Liver (tissue), 9 donors: Measurements from ENCODE around the gene CISTR. TPM values are rescaled to one million over a fixed set of nuclear protein-coding genes. Genes with fewer than 3 reads are reported as not detected.

ENCODE experiments used
- DNase-seq: peaks from one replicate; pipeline ENCODE4 v3.0.0-alpha.2; 2017; ENCODE audit warnings: low spot score
- H3K27ac ChIP-seq, 2 donors: one replicate each; pipeline ENCODE4 v1.7.0; 2013; ENCODE audit warnings: inconsistent platforms in 2 of 2, low read length in 2 of 2, control low read depth in 1 of 2, low read depth in 1 of 2, mild to moderate bottlenecking in 1 of 2
- H3K27me3 ChIP-seq, 4 donors: one replicate each; pipeline versions ENCODE4 v1.6.1 to v1.7.0; 2013; ENCODE audit warnings: low read length in 3 of 4, inconsistent platforms in 1 of 4, mild to moderate bottlenecking in 1 of 4, moderate library complexity in 1 of 4; ENCODE audit not compliant: control insufficient read depth in 4 of 4, insufficient read depth in 4 of 4
- H3K36me3 ChIP-seq, 4 donors: one replicate each; pipeline versions ENCODE4 v1.6.1 to v1.7.0; 2013; ENCODE audit warnings: low read length in 3 of 4, mild to moderate bottlenecking in 3 of 4, low read depth in 1 of 4, moderate library complexity in 1 of 4; ENCODE audit not compliant: control insufficient read depth in 4 of 4, insufficient read depth in 3 of 4
- H3K4me1 ChIP-seq, 4 donors: one replicate each; pipeline versions ENCODE4 v1.6.1 to v1.7.0; 2013; ENCODE audit warnings: low read length in 3 of 4, mild to moderate bottlenecking in 3 of 4, moderate library complexity in 1 of 4; ENCODE audit not compliant: control insufficient read depth in 4 of 4, insufficient read depth in 4 of 4
- H3K4me3 ChIP-seq, 3 donors: one replicate each; pipeline versions ENCODE4 v1.6.1 to v1.7.0; 2013; ENCODE audit warnings: low read length in 3 of 3, control low read depth in 1 of 3, low read depth in 1 of 3, mild to moderate bottlenecking in 1 of 3
- H3K9ac ChIP-seq, 2 donors: one replicate each; pipeline ENCODE4 v1.7.0; 2013; ENCODE audit warnings: low read length in 2 of 2, mild to moderate bottlenecking in 2 of 2, moderate library complexity in 2 of 2, control low read depth in 1 of 2, low read depth in 1 of 2
- H3K9me3 ChIP-seq, 4 donors: one replicate each; pipeline versions ENCODE4 v1.6.1 to v1.7.0; 2013; ENCODE audit warnings: low read length in 3 of 4; ENCODE audit not compliant: control insufficient read depth in 4 of 4
- EGR1 ChIP-seq, 2 donors: IDR thresholded peaks; 2 replicates each; pipeline ENCODE4 v1.6.1; 2016 to 2018; ENCODE audit warnings: antibody characterized with exemption in 2 of 2, low read depth in 2 of 2
- FOXA1 ChIP-seq: IDR thresholded peaks from 2 replicates; pipeline ENCODE4 v1.6.1; 2016; ENCODE audit warnings: antibody characterized with exemption
- FOXA2 ChIP-seq: IDR thresholded peaks from 2 replicates; pipeline ENCODE4 v1.6.1; 2016; ENCODE audit warnings: antibody characterized with exemption
- GABPA ChIP-seq, 2 donors: IDR thresholded peaks in 1 of 2; conservative IDR thresholded peaks in 1 of 2; 2 replicates each; pipeline ENCODE4 v1.6.1; 2016; ENCODE audit warnings: antibody characterized with exemption in 2 of 2, mild to moderate bottlenecking in 1 of 2, moderate library complexity in 1 of 2
- HNF4A ChIP-seq, 2 donors: conservative IDR thresholded peaks; 2 replicates each; pipeline ENCODE4 v1.6.1; 2016; ENCODE audit warnings: antibody characterized with exemption in 2 of 2, mild to moderate bottlenecking in 2 of 2
- HNF4G ChIP-seq: IDR thresholded peaks from 2 replicates; pipeline ENCODE4 v1.6.1; 2016; ENCODE audit warnings: antibody characterized with exemption
- JUND ChIP-seq, 2 donors: IDR thresholded peaks; 2 replicates each; pipeline ENCODE4 v1.6.1; 2016; ENCODE audit warnings: antibody characterized with exemption in 2 of 2
- MAX ChIP-seq: IDR thresholded peaks from 2 replicates; pipeline ENCODE4 v1.6.1; 2016; ENCODE audit warnings: antibody characterized with exemption
- NR2F2 ChIP-seq: IDR thresholded peaks from 2 replicates; pipeline ENCODE4 v1.6.1; 2016; ENCODE audit warnings: antibody characterized with exemption
- RAD21 ChIP-seq, 2 donors: IDR thresholded peaks; 2 replicates each; pipeline ENCODE4 v1.6.1; 2016; ENCODE audit warnings: antibody characterized with exemption in 2 of 2, mild to moderate bottlenecking in 2 of 2
- RXRA ChIP-seq, 2 donors: IDR thresholded peaks; 2 replicates each; pipeline ENCODE4 v1.6.1; 2017 to 2018; ENCODE audit warnings: antibody characterized with exemption in 2 of 2, mild to moderate bottlenecking in 1 of 2
- SP1 ChIP-seq: IDR thresholded peaks from 2 replicates; pipeline ENCODE4 v1.6.1; 2018; ENCODE audit warnings: antibody characterized with exemption, mild to moderate bottlenecking
- YY1 ChIP-seq: IDR thresholded peaks from 2 replicates; pipeline ENCODE4 v1.6.1; 2016; ENCODE audit warnings: antibody characterized with exemption, mild to moderate bottlenecking
- WGBS: extraction: QIAGEN DNeasy Blood & Tissue Kit; methylation state at CpG from one replicate; pipeline ENCODE4 v1.1.7; 2013; 5-methylcytosine and 5-hydroxymethylcytosine counted together
- polyA plus RNA-seq, 2 donors: library from polyadenylated mRNA; stranded (reverse) in 1 of 2; unstranded in 1 of 2; fragments of 200-250 nt in 1 of 2; fragments of >200 nt in 1 of 2; fragmentation: Nextera tagmentation in 1 of 2; extraction: Ambion mirVana in 1 of 2; gene quantifications; one replicate each; pipeline versions ENCODE4 v1.2.1 to v1.2.3, GENCODE V29; 2013 to 2015
- total RNA-seq, 2 donors: library from RNA; depleted of rRNA; stranded (reverse); fragments of >200 nt; gene quantifications; one replicate each; pipeline ENCODE4 v1.2.3, GENCODE V29; 2014
- TF ChIP-seq, protein P1 (sequence below): fragments of 150-350 bp; IDR thresholded peaks from 2 replicates; pipeline ENCODE4 v1.5.1; 2017; ENCODE audit warnings: improper control_type of control experiment, low read depth, low read length; ENCODE audit not compliant: missing input control
- TF ChIP-seq, protein P2 (sequence below): IDR thresholded peaks from 2 replicates; pipeline ENCODE4 v1.6.1; 2016; ENCODE audit warnings: antibody characterized with exemption
- TF ChIP-seq, protein P3 (sequence below): IDR thresholded peaks from 2 replicates; pipeline ENCODE4 v1.6.1; 2016; ENCODE audit warnings: antibody characterized with exemption, mild to moderate bottlenecking
- donor health status: healthy.
- donor health status: healthy.
- donor health status: healthy.
- donor health status: healthy.
- donor health status: healthy.

CISTR gene
- total and polyA plus RNA-seq, 4 donors: not detected

DNA sequence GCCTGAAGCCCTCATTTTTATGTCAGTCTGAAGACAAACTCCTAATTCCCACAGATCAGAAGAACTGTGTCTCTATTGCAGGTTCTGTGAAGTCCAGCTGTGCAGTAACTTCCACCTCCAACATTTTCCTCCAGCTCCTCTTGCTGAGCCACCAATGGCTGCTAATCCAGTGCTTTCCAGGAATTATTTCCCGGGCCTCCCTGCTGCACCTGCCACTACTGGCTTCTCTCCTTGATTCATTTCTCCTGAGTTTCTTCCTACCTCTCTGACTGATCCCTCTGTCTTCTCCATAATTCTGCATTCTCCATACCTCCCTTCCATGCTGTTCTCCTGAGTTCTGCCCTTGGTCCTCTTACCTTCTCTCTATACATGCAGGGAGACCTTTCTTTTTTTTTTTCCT is 45.7 kb downstream of the CISTR start:
- peaks cover 0 to 6% (median 0%) of the 10 kb centered on the region in 4 donors for H3K27me3 ChIP-seq
- H3K4me1 ChIP-seq: no peaks in the 10 kb centered on the region
- TF ChIP-seq EGR1 (IDR thresholded peaks at IDR 0.05; ENCODE audit: low read depth in 2 of 2) (no peak), YY1 (no peak), NR2F2 (no peak), HNF4A (conservative IDR thresholded peaks at IDR 0.05) (no peak), MAX (no peak), GABPA (IDR thresholded peaks at IDR 0.05 in 1 of 2, conservative IDR thresholded peaks at IDR 0.05 in 1 of 2) (no peak), RAD21 (IDR thresholded peaks at IDR 0.05) (no peak), FOXA1 (no peak), SP1 (no peak), JUND (IDR thresholded peaks at IDR 0.05) (no peak)
- TF ChIP-seq, protein P1, sequence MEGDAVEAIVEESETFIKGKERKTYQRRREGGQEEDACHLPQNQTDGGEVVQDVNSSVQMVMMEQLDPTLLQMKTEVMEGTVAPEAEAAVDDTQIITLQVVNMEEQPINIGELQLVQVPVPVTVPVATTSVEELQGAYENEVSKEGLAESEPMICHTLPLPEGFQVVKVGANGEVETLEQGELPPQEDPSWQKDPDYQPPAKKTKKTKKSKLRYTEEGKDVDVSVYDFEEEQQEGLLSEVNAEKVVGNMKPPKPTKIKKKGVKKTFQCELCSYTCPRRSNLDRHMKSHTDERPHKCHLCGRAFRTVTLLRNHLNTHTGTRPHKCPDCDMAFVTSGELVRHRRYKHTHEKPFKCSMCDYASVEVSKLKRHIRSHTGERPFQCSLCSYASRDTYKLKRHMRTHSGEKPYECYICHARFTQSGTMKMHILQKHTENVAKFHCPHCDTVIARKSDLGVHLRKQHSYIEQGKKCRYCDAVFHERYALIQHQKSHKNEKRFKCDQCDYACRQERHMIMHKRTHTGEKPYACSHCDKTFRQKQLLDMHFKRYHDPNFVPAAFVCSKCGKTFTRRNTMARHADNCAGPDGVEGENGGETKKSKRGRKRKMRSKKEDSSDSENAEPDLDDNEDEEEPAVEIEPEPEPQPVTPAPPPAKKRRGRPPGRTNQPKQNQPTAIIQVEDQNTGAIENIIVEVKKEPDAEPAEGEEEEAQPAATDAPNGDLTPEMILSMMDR: no peak
- TF ChIP-seq, protein P2, sequence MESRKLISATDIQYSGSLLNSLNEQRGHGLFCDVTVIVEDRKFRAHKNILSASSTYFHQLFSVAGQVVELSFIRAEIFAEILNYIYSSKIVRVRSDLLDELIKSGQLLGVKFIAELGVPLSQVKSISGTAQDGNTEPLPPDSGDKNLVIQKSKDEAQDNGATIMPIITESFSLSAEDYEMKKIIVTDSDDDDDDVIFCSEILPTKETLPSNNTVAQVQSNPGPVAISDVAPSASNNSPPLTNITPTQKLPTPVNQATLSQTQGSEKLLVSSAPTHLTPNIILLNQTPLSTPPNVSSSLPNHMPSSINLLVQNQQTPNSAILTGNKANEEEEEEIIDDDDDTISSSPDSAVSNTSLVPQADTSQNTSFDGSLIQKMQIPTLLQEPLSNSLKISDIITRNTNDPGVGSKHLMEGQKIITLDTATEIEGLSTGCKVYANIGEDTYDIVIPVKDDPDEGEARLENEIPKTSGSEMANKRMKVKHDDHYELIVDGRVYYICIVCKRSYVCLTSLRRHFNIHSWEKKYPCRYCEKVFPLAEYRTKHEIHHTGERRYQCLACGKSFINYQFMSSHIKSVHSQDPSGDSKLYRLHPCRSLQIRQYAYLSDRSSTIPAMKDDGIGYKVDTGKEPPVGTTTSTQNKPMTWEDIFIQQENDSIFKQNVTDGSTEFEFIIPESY: no peak
- TF ChIP-seq, protein P3, sequence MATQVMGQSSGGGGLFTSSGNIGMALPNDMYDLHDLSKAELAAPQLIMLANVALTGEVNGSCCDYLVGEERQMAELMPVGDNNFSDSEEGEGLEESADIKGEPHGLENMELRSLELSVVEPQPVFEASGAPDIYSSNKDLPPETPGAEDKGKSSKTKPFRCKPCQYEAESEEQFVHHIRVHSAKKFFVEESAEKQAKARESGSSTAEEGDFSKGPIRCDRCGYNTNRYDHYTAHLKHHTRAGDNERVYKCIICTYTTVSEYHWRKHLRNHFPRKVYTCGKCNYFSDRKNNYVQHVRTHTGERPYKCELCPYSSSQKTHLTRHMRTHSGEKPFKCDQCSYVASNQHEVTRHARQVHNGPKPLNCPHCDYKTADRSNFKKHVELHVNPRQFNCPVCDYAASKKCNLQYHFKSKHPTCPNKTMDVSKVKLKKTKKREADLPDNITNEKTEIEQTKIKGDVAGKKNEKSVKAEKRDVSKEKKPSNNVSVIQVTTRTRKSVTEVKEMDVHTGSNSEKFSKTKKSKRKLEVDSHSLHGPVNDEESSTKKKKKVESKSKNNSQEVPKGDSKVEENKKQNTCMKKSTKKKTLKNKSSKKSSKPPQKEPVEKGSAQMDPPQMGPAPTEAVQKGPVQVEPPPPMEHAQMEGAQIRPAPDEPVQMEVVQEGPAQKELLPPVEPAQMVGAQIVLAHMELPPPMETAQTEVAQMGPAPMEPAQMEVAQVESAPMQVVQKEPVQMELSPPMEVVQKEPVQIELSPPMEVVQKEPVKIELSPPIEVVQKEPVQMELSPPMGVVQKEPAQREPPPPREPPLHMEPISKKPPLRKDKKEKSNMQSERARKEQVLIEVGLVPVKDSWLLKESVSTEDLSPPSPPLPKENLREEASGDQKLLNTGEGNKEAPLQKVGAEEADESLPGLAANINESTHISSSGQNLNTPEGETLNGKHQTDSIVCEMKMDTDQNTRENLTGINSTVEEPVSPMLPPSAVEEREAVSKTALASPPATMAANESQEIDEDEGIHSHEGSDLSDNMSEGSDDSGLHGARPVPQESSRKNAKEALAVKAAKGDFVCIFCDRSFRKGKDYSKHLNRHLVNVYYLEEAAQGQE: no peak
- no peaks in the 10 kb centered on the region for H3K36me3 ChIP-seq
- WGBS: 81% methylated on average over 1 of the region's 1 CpG
- no peak overlapping the region for H3K4me3 ChIP-seq
- H3K9me3 ChIP-seq: no peaks in the 10 kb centered on the region
- H3K27ac ChIP-seq: no peak overlapping the region
- DNase-seq: no peak
- H3K9ac ChIP-seq: no peak overlapping the region

- DNase-seq: no peak
- no peaks in the 10 kb centered on the region for H3K36me3 ChIP-seq
- WGBS: 73% methylated on average over 4 of the region's 4 CpGs
- H3K9ac ChIP-seq: no peak overlapping the region
- TF ChIP-seq HNF4G (no peak), RAD21 (IDR thresholded peaks at IDR 0.05) (no peak), RXRA (IDR thresholded peaks at IDR 0.05) (no peak), FOXA2 (no peak)
- TF ChIP-seq, protein P1: no peak
- no peaks in the 10 kb centered on the region for H3K9me3 ChIP-seq
- no peak overlapping the region for H3K27ac ChIP-seq
- H3K4me3 ChIP-seq: no peak overlapping the region
- no peaks in the 10 kb centered on the region for H3K4me1 ChIP-seq
- peaks cover 0 to 10% (median 3%) of the 10 kb centered on the region in 4 donors for H3K27me3 ChIP-seq
Measured at GRCh38 chr12:53703756-53704155, 48.0 kb downstream of the CISTR start.
